ENCODE data around the gene SLC13A2.

SLC13A2 gene

DNA sequence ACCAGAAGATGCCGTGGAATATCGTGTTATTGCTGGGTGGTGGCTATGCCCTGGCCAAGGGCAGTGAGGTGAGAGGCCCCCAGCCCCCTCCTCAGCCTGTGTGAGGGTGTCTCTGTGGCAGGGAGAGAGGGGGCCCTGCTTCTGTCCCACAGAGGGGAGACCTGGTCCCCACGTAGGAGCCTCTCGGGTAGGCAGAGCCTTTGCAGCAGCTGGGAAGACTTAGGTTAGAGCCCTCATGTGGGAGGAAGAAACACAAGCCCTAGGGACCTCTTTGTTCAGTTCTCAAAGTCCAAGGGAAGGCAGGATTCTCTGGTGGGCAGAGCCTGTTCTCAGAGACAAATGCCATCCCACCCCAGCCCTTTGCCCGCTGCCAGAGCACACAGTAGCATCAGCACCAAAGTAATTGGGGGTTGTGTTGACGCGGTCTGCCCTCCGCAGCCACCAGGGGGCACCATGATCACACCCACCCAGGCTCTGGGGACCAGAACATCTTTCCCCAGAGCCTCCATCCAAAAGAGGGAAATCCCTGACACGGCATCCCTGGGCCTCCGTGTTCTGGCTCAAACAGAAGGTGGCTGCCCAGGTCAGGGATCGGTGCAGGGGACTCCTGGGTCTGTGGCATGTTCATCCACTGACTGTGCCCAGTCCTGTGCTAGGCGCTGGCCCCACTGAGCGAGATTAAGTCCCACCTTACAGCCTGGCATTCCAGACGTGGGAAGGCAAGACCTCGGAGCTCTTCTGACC is 21.2 kb downstream of the SLC13A2 start:
- H3K27ac Mint-ChIP-seq: no peak overlapping the region

DNA sequence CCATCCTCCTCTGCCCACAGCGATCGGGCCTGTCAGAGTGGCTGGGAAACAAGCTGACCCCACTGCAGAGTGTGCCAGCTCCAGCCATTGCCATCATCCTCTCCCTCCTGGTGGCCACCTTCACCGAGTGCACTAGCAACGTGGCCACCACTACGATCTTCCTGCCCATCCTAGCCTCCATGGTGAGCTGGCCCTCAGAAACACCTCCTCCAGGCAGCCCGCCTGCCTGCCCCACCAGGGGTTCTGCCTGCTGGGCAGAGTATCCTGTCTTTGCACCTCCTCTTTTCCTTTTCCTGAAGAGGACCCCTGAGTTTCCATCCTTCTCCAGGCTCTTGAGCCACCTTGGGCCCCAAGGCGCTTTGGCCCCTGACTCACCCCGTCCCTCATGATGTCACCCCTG is 22.2 kb downstream of the SLC13A2 start:
- DNase-seq (no peak), ATAC-seq (no peak)
- no peaks in the 10 kb centered on the region for H3K36me3 Mint-ChIP-seq (ENCODE audit: low read depth)
- no peak overlapping the region for H3K27ac Mint-ChIP-seq
- peaks cover 5% of the 10 kb centered on the region for H3K4me1 Mint-ChIP-seq
- H3K9me3 Mint-ChIP-seq: no peaks in the 10 kb centered on the region
- no peak overlapping the region for H3K4me3 Mint-ChIP-seq
- H3K27me3 Mint-ChIP-seq: peaks cover 2% of the 10 kb centered on the region

More for the DNA sequence above, 21.2 kb downstream of the SLC13A2 start:
- peaks cover 2% of the 10 kb centered on the region for H3K27me3 Mint-ChIP-seq
- H3K4me3 Mint-ChIP-seq: no peak overlapping the region
- no peaks in the 10 kb centered on the region for H3K9me3 Mint-ChIP-seq
- H3K4me1 Mint-ChIP-seq: peaks cover 5% of the 10 kb centered on the region
- ATAC-seq (peak; percentile 75), DNase-seq (peak; percentile 87)
- H3K36me3 Mint-ChIP-seq (ENCODE audit: low read depth): no peaks in the 10 kb centered on the region

DNA sequence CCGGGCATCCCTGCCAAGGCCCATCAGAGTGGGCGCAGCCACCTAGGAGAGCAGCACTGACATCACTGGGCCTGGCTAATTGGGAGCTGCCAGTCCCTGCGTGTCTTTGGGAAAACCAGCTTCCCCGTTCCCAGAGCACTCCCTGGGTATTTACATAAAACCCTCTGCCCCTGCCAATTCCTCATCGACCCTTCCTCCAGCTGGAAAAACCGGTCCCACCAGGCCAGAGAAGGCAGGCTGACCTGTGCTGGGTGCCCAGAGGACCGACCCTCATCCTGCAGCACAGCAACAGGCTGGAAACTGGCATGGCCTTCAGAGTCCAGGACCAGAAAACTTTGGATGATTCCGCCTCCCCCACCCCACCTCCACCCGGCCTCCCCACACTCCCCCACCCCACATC is 24.5 kb downstream of the SLC13A2 start:
- DNase-seq (no peak), ATAC-seq (no peak)
- H3K9me3 Mint-ChIP-seq: no peaks in the 10 kb centered on the region
- H3K4me1 Mint-ChIP-seq: peaks cover 1% of the 10 kb centered on the region
- H3K4me3 Mint-ChIP-seq: no peak overlapping the region
- H3K27ac Mint-ChIP-seq: no peak overlapping the region
- H3K36me3 Mint-ChIP-seq (ENCODE audit: low read depth): no peaks in the 10 kb centered on the region
- H3K27me3 Mint-ChIP-seq: peaks cover 1% of the 10 kb centered on the region

- no peaks in the 10 kb centered on the region for H3K27me3 Mint-ChIP-seq
- H3K4me1 Mint-ChIP-seq: no peaks in the 10 kb centered on the region
- DNase-seq: no peak
- H3K27ac Mint-ChIP-seq: no peak overlapping the region
- no peaks in the 10 kb centered on the region for H3K36me3 Mint-ChIP-seq (ENCODE audit: low read depth)
- ATAC-seq: no peak
- no peaks in the 10 kb centered on the region for H3K9me3 Mint-ChIP-seq
- H3K4me3 Mint-ChIP-seq: no peak overlapping the region
Measured at GRCh38 chr17:28498652-28499363, 25.4 kb downstream of the SLC13A2 start.

DNA sequence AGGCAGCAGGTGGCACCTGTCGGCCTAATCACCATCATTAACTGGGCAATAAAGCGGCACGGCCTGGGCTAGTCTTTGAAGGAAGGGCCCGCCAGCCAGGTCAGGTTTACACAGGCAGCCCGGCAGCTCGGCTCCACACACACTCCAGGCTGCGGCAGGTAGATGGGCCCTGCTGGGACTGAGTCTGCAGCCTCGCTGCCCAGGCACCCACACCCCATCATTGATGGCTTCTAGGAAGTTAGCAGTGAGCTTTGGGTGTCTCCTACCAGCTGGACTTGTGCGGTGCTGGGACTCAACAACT is 25.9 kb downstream of the SLC13A2 start:
- no peak for ATAC-seq
- Mint-ChIP-seq H3K27ac (no peak overlapping the region), H3K9me3 (no peaks in the 10 kb centered on the region), H3K4me1 (no peaks in the 10 kb centered on the region), H3K4me3 (no peak overlapping the region), H3K27me3 (no peaks in the 10 kb centered on the region), H3K36me3 (ENCODE audit: low read depth) (no peaks in the 10 kb centered on the region)
- no peak for DNase-seq

DNA sequence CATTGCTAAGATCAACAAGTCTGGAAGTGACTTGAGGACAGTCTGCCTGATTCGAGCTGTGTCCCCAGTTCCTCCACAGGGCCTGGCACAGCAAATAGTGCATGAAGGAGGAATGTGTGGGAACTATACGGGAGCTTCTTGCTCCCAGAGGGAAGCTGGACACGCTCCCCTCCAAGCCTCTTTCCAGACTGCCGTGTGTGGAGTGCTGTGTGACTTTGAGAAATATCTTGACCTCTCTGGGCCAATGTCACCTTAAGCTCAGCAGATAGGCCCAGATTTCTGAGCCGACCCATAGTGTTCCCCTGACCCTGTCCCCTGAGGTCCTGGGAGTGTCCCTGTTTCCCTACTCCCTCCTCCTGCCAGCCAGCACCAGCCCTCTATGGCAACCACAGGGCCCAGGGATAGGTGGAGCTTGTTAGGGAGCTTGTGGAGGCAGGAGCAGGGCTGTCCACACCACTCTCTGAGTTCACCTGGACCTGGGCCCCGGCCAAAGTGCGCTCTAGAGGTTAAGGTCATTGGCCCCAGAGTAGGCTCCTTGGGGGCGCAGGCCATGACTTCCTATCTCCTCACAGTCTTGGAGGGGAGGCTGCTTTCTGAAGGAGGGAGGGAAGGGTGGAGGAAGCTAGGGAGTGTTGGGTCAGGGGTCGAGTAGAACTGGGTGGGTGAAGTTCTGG is 26.4 kb downstream of the SLC13A2 start:
- Mint-ChIP-seq H3K27ac (no peak overlapping the region), H3K36me3 (ENCODE audit: low read depth) (no peaks in the 10 kb centered on the region), H3K9me3 (no peaks in the 10 kb centered on the region), H3K4me3 (no peak overlapping the region), H3K27me3 (no peaks in the 10 kb centered on the region), H3K4me1 (no peaks in the 10 kb centered on the region)
- ATAC-seq: peak; percentile 13
- DNase-seq: no peak

DNA sequence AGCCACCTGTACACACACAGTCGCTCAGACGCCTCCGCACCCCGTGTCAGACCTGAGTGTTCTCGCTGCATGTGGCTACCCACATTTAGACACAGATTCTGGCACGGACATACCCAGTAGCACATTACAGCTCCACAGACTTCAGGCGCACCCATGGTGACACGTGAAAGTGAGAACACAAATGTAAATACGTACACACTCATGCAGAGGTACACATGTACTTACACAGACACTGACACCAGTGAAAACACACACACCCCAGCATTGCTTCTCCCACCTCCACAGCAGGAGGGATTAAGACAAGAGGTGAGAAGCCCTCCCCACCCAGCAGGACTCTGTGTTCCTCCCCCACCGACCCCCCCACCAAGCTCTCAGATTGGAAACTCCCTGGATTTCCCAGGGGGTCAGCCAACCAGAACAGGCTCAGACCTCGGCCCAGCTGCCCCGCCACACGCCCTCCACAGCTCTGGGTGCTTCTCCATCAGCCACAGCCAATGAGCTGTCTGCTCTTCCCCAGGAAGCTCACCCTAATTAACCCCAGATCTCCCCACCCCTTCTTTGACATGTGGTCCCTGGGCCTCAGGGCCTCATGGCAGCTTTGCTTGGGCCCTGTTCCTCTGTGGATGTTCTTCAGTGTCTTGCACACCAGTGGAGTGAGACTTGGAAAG is 27.4 kb downstream of the SLC13A2 start:
- H3K36me3 Mint-ChIP-seq (ENCODE audit: low read depth): no peaks in the 10 kb centered on the region
- no peaks in the 10 kb centered on the region for H3K9me3 Mint-ChIP-seq
- DNase-seq (peak; percentile 4), ATAC-seq (no peak)
- peak overlapping the region; percentile 17 for H3K27ac Mint-ChIP-seq
- no peak overlapping the region for H3K4me3 Mint-ChIP-seq
- H3K27me3 Mint-ChIP-seq: no peaks in the 10 kb centered on the region
- H3K4me1 Mint-ChIP-seq: no peaks in the 10 kb centered on the region

- H3K27ac Mint-ChIP-seq: no peak overlapping the region
- no peaks in the 10 kb centered on the region for H3K9me3 Mint-ChIP-seq
- H3K4me3 Mint-ChIP-seq: no peak overlapping the region
- no peaks in the 10 kb centered on the region for H3K36me3 Mint-ChIP-seq (ENCODE audit: low read depth)
- DNase-seq: no peak
- H3K4me1 Mint-ChIP-seq: no peaks in the 10 kb centered on the region
- ATAC-seq: no peak
- no peaks in the 10 kb centered on the region for H3K27me3 Mint-ChIP-seq
Measured at GRCh38 chr17:28501421-28502284, 28.2 kb downstream of the SLC13A2 start.

DNA sequence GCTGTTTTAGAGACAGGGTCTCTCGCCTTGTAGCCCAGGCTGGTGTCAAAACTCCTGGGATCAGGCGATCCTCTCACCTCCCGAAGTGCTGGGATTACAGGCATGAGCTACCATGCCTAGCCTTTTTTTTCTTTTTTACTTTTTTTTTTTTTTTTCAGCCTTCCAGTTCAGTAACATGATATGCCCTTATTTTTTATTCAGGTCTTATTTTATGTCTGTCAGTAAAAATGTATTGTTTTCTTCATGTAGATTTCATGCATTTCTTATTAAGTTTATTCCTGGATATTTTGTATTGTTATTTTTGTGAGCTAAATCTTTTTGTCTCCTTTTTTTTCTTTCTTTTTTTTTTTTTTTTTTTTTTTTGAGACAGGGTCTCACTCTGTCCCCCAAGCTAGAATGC is 30.0 kb downstream of the SLC13A2 start:
- no peaks in the 10 kb centered on the region for H3K4me1 Mint-ChIP-seq
- no peaks in the 10 kb centered on the region for H3K36me3 Mint-ChIP-seq (ENCODE audit: low read depth)
- no peak overlapping the region for H3K27ac Mint-ChIP-seq
- no peaks in the 10 kb centered on the region for H3K9me3 Mint-ChIP-seq
- H3K27me3 Mint-ChIP-seq: peaks cover 5% of the 10 kb centered on the region
- ATAC-seq (no peak), DNase-seq (no peak)
- no peak overlapping the region for H3K4me3 Mint-ChIP-seq

DNA sequence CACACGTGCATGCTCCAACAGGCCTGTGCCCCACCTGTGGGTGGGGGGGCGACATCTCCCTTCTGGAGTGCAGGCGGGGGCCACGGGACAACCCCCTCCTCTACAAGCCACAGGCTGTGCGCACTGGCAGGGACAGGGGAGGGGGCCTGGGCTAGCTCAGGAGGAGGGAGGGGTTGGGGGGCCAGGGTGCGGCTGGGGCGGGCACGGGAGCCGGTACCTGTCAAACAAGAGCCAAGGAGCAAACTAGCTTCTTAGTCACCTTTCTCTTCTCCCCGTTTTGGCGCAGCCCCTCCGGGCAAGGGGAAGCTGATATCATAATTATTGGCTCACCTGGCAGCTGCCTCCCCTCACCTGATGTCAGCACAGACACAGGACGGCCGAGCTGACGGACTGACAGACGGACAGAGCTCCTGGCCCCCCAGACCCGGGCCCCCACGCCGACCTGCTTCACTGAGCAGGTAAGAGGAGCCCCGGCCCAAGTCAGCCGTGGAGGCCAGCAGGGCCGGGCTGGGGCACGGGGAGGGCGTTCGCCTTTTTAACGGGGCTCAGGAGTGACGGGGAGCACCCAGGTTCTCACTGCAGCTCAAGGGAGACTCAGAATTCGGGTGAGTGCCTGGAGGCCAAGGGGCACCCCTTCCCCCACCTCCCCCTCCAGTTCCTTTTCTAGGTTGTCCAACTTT is 32.7 kb downstream of the SLC13A2 start, which contains the start of gene FOXN1:
FOXN1 (plus strand) TSS at position 363 of the 680 bp plus-strand sequence. CDS start 17,622 bp downstream, outside the sequence.
- Mint-ChIP-seq H3K27me3 (peaks cover 18% of the 10 kb centered on the region), H3K4me3 (no peak within 1 kb of the TSS), H3K4me1 (no peaks in the 10 kb centered on the region), H3K9me3 (no peaks in the 10 kb centered on the region), H3K27ac (no peak within 1 kb of the TSS), H3K36me3 (ENCODE audit: low read depth) (no peaks in the 10 kb centered on the region)
- ATAC-seq (no peak), DNase-seq (no peak)

- no peak for ATAC-seq
- Mint-ChIP-seq H3K36me3 (ENCODE audit: low read depth) (no peaks in the 10 kb centered on the region), H3K4me3 (no peak overlapping the region)
Measured at GRCh38 chr17:28506763-28507487, 33.5 kb downstream of the SLC13A2 start.

DNA sequence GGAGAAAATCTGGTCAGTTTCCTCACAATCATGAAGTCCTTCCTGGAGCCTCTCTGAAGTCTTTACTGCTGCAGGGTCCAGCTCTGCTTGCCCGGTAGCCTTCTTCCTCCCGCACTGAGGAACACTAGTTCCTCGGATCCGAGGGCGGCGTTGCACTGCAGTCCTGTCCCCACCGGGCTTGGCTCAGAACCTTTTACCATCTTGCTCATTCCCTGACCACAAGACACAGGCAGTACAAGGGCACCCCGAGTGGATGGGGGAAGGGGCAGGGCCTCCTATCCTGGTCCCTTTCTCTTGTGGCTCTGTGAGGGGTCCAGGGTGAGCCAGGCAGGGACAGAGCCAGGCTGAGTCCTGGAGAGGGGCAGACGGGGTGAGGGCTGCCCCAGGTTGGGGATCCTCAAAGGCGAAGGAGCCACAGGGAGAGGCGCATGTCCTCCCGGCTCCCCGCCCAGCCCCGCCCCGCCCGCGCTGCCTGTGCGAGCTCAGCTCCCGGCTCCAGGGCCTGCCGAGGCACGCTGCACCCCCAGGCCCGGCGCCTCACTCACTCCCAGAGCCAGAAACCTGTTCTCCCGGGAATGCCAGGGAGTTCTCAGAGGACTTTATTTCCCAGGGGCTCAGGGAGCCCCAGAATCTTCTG is 34.2 kb downstream of the SLC13A2 start:
- no peaks in the 10 kb centered on the region for H3K36me3 Mint-ChIP-seq (ENCODE audit: low read depth)
- peaks cover 18% of the 10 kb centered on the region for H3K27me3 Mint-ChIP-seq
- DNase-seq: no peak
- no peaks in the 10 kb centered on the region for H3K4me1 Mint-ChIP-seq
- H3K9me3 Mint-ChIP-seq: no peaks in the 10 kb centered on the region
- H3K4me3 Mint-ChIP-seq: no peak overlapping the region
- ATAC-seq: no peak
- no peak overlapping the region for H3K27ac Mint-ChIP-seq

More at GRCh38 chr17:28506763-28507487, 33.5 kb downstream of the SLC13A2 start:
- H3K4me1 Mint-ChIP-seq: no peaks in the 10 kb centered on the region
- H3K27me3 Mint-ChIP-seq: peaks cover 18% of the 10 kb centered on the region
- no peak for DNase-seq
- no peaks in the 10 kb centered on the region for H3K9me3 Mint-ChIP-seq
- no peak overlapping the region for H3K27ac Mint-ChIP-seq

Measured in activated naive CD8-positive, alpha-beta T cell treated with anti-CD3 and anti-CD28 coated beads, Interleukin-2, amount 50 U/mL, for 24 hours (primary cell).